ENCODE data around the gene SIGLEC8.
"Not testable (repeated sequence)": the region's sequence is repeated elsewhere in the genome, so short reads cannot be mapped to it uniquely, and the experiment has no call there.

SIGLEC8 gene

GRCh38 chr19:51458899-51459505, 748 bp upstream of the SIGLEC8 start:
- Histone ChIP-seq H3K4me3 (ENCODE audit: low read length) (no peak overlapping the region), H3K36me3 (ENCODE audit: control insufficient read depth, low read depth, low read length) (no peaks in the 10 kb centered on the region), H3K9ac (ENCODE audit: low read length) (no peak overlapping the region), H3K4me1 (ENCODE audit: control insufficient read depth, low read depth, low read length) (no peaks in the 10 kb centered on the region), H3K27ac (ENCODE audit: low read length) (no peak overlapping the region), H3K27me3 (ENCODE audit: control insufficient read depth, insufficient read depth, low read length) (peaks cover 10% of the 10 kb centered on the region), H3K9me3 (ENCODE audit: control insufficient read depth, low read depth, low read length) (no peaks in the 10 kb centered on the region)

DNA sequence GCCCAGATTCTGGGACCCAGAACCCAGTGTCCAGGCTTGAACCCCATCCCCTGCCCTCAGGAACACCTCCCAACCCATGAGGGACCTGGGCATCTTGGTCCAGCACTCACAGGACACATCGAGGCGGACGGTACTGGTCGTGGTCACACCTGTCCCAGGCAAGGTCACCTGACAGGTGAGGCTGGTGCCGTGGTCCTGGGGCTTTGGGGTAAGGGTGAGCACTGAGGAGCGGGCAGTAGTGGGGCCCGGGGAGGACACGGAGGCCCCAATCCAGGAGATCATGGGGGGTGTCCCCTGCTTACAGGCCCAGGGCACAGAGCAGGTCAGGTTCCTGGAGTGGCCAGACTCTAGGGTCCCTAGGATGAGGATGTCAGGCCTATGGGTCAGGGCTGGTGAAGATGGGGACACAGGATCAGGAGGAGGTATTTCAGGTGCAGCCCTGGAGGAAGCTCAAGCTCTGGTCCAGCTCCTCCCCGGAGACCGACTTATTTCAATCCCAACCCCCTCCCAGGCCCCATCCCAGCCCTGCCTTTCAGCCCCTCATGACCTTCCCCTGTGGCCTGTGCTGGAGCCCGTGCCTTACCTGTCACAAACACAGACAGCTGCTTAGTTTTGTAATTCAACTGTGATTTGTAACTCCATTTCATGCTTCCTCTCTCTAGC, 772 bp downstream of the SIGLEC8 start:
- H3K9ac ChIP-seq (ENCODE audit: low read length), result no peak overlapping the region
- no peak overlapping the region for H3K4me3 ChIP-seq (ENCODE audit: low read length)
- no peaks in the 10 kb centered on the region for H3K36me3 ChIP-seq (ENCODE audit: control insufficient read depth, low read depth, low read length)
- no peak overlapping the region for H3K27ac ChIP-seq (ENCODE audit: low read length)
- no peaks in the 10 kb centered on the region for H3K27me3 ChIP-seq (ENCODE audit: control insufficient read depth, insufficient read depth, low read length)
- no peaks in the 10 kb centered on the region for H3K9me3 ChIP-seq (ENCODE audit: control insufficient read depth, low read depth, low read length)
- H3K4me1 ChIP-seq (ENCODE audit: control insufficient read depth, low read depth, low read length), result no peaks in the 10 kb centered on the region

DNA sequence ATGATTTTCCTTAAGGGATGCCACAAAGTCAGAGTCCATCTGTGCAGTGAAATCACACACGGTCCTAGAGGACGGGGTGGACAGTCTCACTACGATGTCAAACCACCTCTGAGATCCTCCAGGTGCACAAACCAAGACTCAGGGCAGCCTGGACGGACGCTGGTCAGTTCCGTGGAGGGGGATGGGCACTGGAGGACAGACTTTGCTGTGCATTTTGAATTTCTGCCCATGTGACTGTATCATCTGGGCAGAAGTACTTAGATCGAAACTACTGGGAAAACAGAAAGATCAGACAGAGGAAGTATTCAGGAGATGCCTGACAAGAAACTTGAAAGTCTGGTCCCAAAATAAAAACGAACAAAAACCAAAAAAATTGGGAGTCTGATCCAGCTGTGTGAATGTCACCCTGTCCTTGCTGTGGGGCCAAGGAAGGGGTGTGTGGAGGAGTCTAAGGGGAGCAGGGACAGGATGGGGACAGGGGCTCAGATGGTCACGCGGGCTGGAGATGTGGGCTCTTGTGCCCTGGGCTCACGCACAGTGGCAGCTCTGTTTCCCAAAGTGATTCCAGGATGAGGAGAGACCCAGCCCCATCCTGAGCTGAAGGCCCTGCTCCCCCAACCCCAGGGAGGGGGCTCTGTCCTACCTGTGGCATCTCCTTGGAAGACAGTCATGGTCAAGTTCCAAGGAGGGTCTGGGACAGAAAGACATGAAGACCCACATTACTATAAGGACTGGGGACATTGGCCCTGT, 1.5 kb downstream of the SIGLEC8 start:
- Histone ChIP-seq H3K4me1 (ENCODE audit: control insufficient read depth, low read depth, low read length) (no peaks in the 10 kb centered on the region), H3K27me3 (ENCODE audit: control insufficient read depth, insufficient read depth, low read length) (no peaks in the 10 kb centered on the region), H3K36me3 (ENCODE audit: control insufficient read depth, low read depth, low read length) (no peaks in the 10 kb centered on the region)

GRCh38 chr19:51450730-51451307, 7.4 kb downstream of the SIGLEC8 start:
- Histone ChIP-seq H3K36me3 (ENCODE audit: control insufficient read depth, low read depth, low read length) (no peaks in the 10 kb centered on the region), H3K9ac (ENCODE audit: low read length) (no peak overlapping the region), H3K27me3 (ENCODE audit: control insufficient read depth, insufficient read depth, low read length) (no peaks in the 10 kb centered on the region), H3K4me3 (ENCODE audit: low read length) (no peak overlapping the region), H3K4me1 (ENCODE audit: control insufficient read depth, low read depth, low read length) (no peaks in the 10 kb centered on the region), H3K9me3 (ENCODE audit: control insufficient read depth, low read depth, low read length) (peaks cover 4% of the 10 kb centered on the region), H3K27ac (ENCODE audit: low read length) (no peak overlapping the region)

More for the DNA sequence above, 1.5 kb downstream of the SIGLEC8 start:
- Histone ChIP-seq H3K9ac (ENCODE audit: low read length) (no peak overlapping the region), H3K27ac (ENCODE audit: low read length) (no peak overlapping the region), H3K9me3 (ENCODE audit: control insufficient read depth, low read depth, low read length) (no peaks in the 10 kb centered on the region), H3K4me3 (ENCODE audit: low read length) (no peak overlapping the region)

DNA sequence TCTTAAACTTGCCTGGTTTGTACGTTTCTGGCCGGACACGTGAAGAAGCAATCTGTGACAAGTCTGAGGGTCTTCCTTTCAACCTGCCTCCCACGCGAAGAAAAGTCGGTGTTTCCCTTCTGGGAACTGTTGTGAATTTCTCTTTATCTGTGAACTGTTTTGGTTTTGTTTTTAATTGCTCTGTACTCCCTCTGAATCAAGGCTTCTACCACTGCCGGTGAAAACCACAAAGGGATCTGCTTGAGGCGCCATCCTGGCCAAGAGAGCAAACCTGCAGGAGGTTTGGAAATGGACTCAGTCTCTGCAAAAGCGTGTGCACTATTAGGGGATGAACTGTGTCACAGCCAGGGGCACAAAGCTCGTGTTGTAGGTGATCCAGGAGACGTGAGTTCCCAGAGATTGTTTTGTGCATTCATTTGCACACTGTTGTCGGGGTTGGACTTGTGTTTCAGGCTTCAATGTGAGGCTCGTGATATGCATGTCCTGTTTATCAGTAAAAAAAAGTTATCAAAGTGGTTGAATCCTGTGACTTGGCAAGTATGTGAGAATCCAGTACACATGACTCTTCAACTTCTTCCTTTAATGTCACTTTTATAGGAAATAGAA, 9.7 kb downstream of the SIGLEC8 start:
- no peak overlapping the region for H3K9ac ChIP-seq (ENCODE audit: low read length)
- H3K27me3 ChIP-seq (ENCODE audit: control insufficient read depth, insufficient read depth, low read length), result no peaks in the 10 kb centered on the region
- no peak overlapping the region for H3K4me3 ChIP-seq (ENCODE audit: low read length)
- H3K36me3 ChIP-seq (ENCODE audit: control insufficient read depth, low read depth, low read length), result no peaks in the 10 kb centered on the region
- H3K4me1 ChIP-seq (ENCODE audit: control insufficient read depth, low read depth, low read length), result no peaks in the 10 kb centered on the region
- no peak overlapping the region for H3K27ac ChIP-seq (ENCODE audit: low read length)
- H3K9me3 ChIP-seq (ENCODE audit: control insufficient read depth, low read depth, low read length), result peaks cover 4% of the 10 kb centered on the region

- Histone ChIP-seq H3K27me3 (ENCODE audit: control insufficient read depth, insufficient read depth, low read length) (no peaks in the 10 kb centered on the region), H3K27ac (ENCODE audit: low read length) (no peak overlapping the region), H3K9ac (ENCODE audit: low read length) (no peak overlapping the region), H3K4me3 (ENCODE audit: low read length) (no peak overlapping the region), H3K36me3 (ENCODE audit: control insufficient read depth, low read depth, low read length) (no peaks in the 10 kb centered on the region), H3K9me3 (ENCODE audit: control insufficient read depth, low read depth, low read length) (peaks cover 4% of the 10 kb centered on the region), H3K4me1 (ENCODE audit: control insufficient read depth, low read depth, low read length) (no peaks in the 10 kb centered on the region)
These were observed 10.2 kb downstream of the SIGLEC8 start for GRCh38 chr19:51448011-51448410.

DNA sequence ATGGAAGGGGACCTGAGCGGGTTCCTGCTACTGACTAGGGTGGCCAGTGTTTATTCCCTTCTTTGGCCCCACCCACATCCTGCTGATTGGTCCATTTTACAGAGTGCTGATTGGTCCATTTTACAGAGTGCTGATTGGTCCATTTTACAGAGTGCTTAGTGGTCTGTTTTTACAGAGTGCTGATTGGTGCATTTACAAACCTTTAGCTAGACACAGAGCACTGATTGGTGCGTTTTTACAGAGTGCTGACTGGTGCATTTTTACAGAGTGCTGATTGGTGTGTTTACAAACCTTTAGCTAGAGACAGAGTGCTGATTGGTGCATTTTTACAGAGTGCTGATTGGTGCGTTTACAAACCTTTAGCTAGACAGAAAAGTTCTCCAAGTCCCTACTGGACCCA, 10.7 kb downstream of the SIGLEC8 start:
- not testable (repeated sequence) for H3K9ac ChIP-seq (ENCODE audit: low read length); H3K4me1 ChIP-seq (ENCODE audit: control insufficient read depth, low read depth, low read length); H3K4me3 ChIP-seq (ENCODE audit: low read length); H3K9me3 ChIP-seq (ENCODE audit: control insufficient read depth, low read depth, low read length); H3K36me3 ChIP-seq (ENCODE audit: control insufficient read depth, low read depth, low read length); H3K27ac ChIP-seq (ENCODE audit: low read length); H3K27me3 ChIP-seq (ENCODE audit: control insufficient read depth, insufficient read depth, low read length)

DNA sequence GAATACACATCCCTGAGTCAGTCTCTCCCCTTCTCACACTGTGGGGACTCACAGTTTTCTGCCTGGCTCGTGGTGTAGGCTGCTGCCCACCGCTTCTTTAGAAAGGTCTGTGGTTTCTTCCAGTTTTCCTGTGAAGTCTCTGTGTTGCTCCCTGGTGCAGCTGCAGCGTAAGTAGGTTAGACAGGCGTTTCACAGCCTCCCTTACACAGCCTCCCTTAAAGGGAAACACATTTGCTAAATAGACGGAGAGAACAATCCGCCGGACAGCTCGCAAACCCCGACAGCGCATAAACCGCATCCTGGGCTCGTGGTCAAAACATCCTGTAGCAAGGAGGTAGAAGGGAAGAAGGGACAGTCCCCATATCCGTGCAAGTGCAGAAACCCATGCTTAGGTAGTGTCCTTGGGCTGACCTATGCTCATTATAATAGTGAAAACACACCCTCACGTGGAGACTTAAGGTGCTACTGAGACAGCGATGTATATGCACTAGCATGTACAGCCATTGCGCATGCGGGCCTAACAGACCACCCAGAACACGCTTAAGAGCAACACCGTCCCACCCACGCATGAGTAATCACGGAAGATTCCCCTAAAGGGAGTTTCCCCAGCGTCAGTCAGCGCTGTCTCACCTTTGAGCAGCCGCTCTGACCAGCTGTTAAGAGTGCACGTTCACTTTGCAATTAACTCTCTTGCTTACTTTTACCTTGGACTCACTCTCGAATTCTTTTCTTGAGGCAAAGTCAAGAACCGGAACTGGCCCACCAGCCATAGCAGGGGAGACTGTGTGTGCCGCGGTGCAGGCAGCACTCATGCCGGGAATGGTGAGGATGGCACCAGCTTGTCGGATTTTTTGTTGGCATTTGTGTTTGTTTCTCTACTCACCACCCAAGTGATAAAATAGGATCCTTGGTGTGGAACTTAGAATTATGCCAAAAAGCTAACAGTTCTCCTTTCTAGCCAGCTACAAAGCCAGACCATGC, 16.6 kb downstream of the SIGLEC8 start:
- Histone ChIP-seq H3K4me3 (ENCODE audit: low read length) (no peak overlapping the region), H3K9ac (ENCODE audit: low read length) (no peak overlapping the region), H3K4me1 (ENCODE audit: control insufficient read depth, low read depth, low read length) (no peaks in the 10 kb centered on the region), H3K27ac (ENCODE audit: low read length) (no peak overlapping the region), H3K36me3 (ENCODE audit: control insufficient read depth, low read depth, low read length) (no peaks in the 10 kb centered on the region), H3K27me3 (ENCODE audit: control insufficient read depth, insufficient read depth, low read length) (no peaks in the 10 kb centered on the region), H3K9me3 (ENCODE audit: control insufficient read depth, low read depth, low read length) (peaks cover 4% of the 10 kb centered on the region)

DNA sequence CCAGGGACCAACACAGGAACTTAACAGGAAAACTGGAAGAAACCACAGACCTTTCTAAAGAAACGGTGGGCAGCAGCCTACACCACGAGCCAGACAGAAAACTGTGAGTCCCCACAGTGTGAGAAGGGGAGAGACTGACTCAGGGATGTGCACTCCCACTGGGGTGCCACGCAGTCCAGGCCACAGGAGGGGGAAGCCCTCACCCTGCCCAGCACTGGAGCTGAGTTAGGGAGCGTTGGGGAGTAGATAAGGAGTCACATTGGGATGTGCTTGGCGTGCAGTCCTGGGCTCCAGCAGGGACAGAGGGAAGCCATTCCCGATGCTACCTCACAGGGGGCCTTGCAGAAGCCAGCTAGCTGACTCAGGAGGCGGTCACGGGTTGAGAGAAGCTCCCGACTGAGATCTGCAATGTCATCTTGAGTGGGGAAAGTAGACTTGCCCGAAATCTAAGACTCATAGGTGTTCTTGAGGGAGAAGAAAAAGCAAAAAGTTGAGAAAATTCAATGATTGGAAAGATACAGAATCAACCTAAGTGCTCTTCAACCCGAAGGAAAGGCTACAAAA, 17.3 kb downstream of the SIGLEC8 start:
- no peak overlapping the region for H3K27ac ChIP-seq (ENCODE audit: low read length)
- H3K4me3 ChIP-seq (ENCODE audit: low read length), result no peak overlapping the region
- no peak overlapping the region for H3K9ac ChIP-seq (ENCODE audit: low read length)
- no peaks in the 10 kb centered on the region for H3K9me3 ChIP-seq (ENCODE audit: control insufficient read depth, low read depth, low read length)
- no peaks in the 10 kb centered on the region for H3K27me3 ChIP-seq (ENCODE audit: control insufficient read depth, insufficient read depth, low read length)
- H3K36me3 ChIP-seq (ENCODE audit: control insufficient read depth, low read depth, low read length), result no peaks in the 10 kb centered on the region
- no peaks in the 10 kb centered on the region for H3K4me1 ChIP-seq (ENCODE audit: control insufficient read depth, low read depth, low read length)

DNA sequence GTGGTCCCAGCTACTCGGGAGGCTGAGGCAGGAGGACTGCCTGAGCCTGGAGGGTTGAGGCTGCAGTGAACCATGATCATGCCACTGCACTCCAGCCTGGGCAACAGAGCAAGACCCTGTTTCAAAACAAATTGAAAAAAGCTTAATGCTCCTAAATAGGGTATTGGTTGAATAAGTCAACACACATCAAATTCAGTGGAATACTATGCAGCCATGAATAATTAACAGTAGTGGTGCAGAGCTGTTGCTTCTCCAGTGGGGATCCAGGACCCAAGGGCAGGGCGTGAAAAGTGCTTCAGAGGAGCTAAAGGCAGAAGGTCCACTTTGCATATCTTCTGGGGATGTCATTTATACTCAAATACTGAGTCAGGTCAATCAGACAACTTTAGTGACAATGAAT, 18.2 kb downstream of the SIGLEC8 start:
- no peak overlapping the region for H3K4me3 ChIP-seq (ENCODE audit: low read length)
- H3K4me1 ChIP-seq (ENCODE audit: control insufficient read depth, low read depth, low read length), result no peaks in the 10 kb centered on the region
- H3K27me3 ChIP-seq (ENCODE audit: control insufficient read depth, insufficient read depth, low read length), result no peaks in the 10 kb centered on the region
- no peak overlapping the region for H3K9ac ChIP-seq (ENCODE audit: low read length)
- no peak overlapping the region for H3K27ac ChIP-seq (ENCODE audit: low read length)
- no peaks in the 10 kb centered on the region for H3K9me3 ChIP-seq (ENCODE audit: control insufficient read depth, low read depth, low read length)
- no peaks in the 10 kb centered on the region for H3K36me3 ChIP-seq (ENCODE audit: control insufficient read depth, low read depth, low read length)
